Keratinocyte (primary cell): ENCODE results near the gene KCNJ15. TPM values are rescaled to one million over a fixed set of nuclear protein-coding genes. Genes with fewer than 3 reads are reported as not detected.

Source experiments
- DNase-seq: peaks from one replicate; pipeline ENCODE4 v3.0.0-alpha.2; 2011; ENCODE audit warnings: low read depth, missing footprints, low spot score
- FAIRE-seq: peaks from 2 replicates; lab custom pipeline; 2011; peaks lifted over from hg19 to GRCh38; lab: Jason Lieb, UNC
- H2AFZ ChIP-seq: 2 replicates; pipeline ENCODE4 v1.6.0; 2012; ENCODE audit warnings: low read length, control low read depth, inconsistent platforms; ENCODE audit not compliant: control insufficient read depth
- H3K27ac ChIP-seq: 2 replicates; pipeline ENCODE4 v1.5.1; 2011; ENCODE audit warnings: low read length; ENCODE audit not compliant: control insufficient read depth, insufficient read depth
- H3K27me3 ChIP-seq: 3 replicates; pipeline ENCODE4 v1.6.0; 2011; ENCODE audit warnings: low read length; ENCODE audit not compliant: control insufficient read depth, insufficient read depth; ENCODE audit errors: extremely low read depth
- H3K36me3 ChIP-seq, 2 experiments: 2 replicates in 1 of 2; 3 replicates in 1 of 2; pipeline ENCODE4 v1.5.1; 2011; ENCODE audit warnings: low read length in 2 of 2, mild to moderate bottlenecking in 1 of 2; ENCODE audit not compliant: control insufficient read depth in 2 of 2, insufficient read depth in 2 of 2; ENCODE audit errors: extremely low read depth in 1 of 2
- H3K4me1 ChIP-seq: 3 replicates; pipeline ENCODE4 v1.5.1; 2011; ENCODE audit warnings: low read length; ENCODE audit not compliant: control insufficient read depth, insufficient read depth; ENCODE audit errors: extremely low read depth
- H3K4me2 ChIP-seq: 3 replicates; pipeline ENCODE4 v1.6.0; 2011; ENCODE audit warnings: low read depth, low read length; ENCODE audit not compliant: control insufficient read depth, insufficient read depth; ENCODE audit errors: extremely low read depth
- H3K4me3 ChIP-seq, 3 experiments: fragments of 200-600 bp in 1 of 3; sonication (generic) in 1 of 3; 2 replicates in 2 of 3; 3 replicates in 1 of 3; pipeline ENCODE4 v1.5.1; 2011 to 2016; ENCODE audit warnings: low read length in 3 of 3, mild to moderate bottlenecking in 3 of 3, control low read depth in 2 of 3, inconsistent platforms in 1 of 3, low read depth in 1 of 3, mixed read lengths in 1 of 3, mixed run types in 1 of 3, moderate library complexity in 1 of 3; ENCODE audit not compliant: control insufficient read depth in 2 of 3, insufficient read depth in 2 of 3; ENCODE audit errors: extremely low read depth in 1 of 3
- H3K79me2 ChIP-seq: 2 replicates; pipeline ENCODE4 v1.6.0; 2012; ENCODE audit warnings: low read length; ENCODE audit not compliant: control insufficient read depth, insufficient read depth
- H3K9ac ChIP-seq: 3 replicates; pipeline ENCODE4 v1.6.0; 2011; ENCODE audit warnings: low read length; ENCODE audit not compliant: control insufficient read depth, insufficient read depth; ENCODE audit errors: extremely low read depth
- H3K9me1 ChIP-seq: 3 replicates; pipeline ENCODE4 v1.6.0; 2011; ENCODE audit warnings: low read length; ENCODE audit not compliant: control insufficient read depth, insufficient read depth; ENCODE audit errors: extremely low read depth
- H3K9me3 ChIP-seq: 2 replicates; pipeline ENCODE4 v1.5.1; 2012; ENCODE audit warnings: low read depth, low read length; ENCODE audit not compliant: control insufficient read depth
- H4K20me1 ChIP-seq: 3 replicates; pipeline ENCODE4 v1.6.0; 2011; ENCODE audit warnings: low read length; ENCODE audit not compliant: control insufficient read depth, insufficient read depth; ENCODE audit errors: extremely low read depth
- CTCF ChIP-seq, 3 experiments: IDR thresholded peaks in 1 of 3; conservative IDR thresholded peaks in 1 of 3; optimal IDR thresholded peaks in 1 of 3; 2 replicates in 2 of 3; 3 replicates in 1 of 3; pipeline versions ENCODE3 to v1.5.1; 2011; ENCODE audit warnings: low read length in 3 of 3, mild to moderate bottlenecking in 3 of 3, moderate library complexity in 2 of 3, control low read depth in 1 of 3, inconsistent platforms in 1 of 3; ENCODE audit not compliant: insufficient read depth in 2 of 3; ENCODE audit errors: extremely low read depth in 1 of 3
- EZH2 ChIP-seq: IDR thresholded peaks from one replicate; pipeline ENCODE4 v1.6.1; 2012; ENCODE audit warnings: inconsistent platforms, mild to moderate bottlenecking, low read length, moderate library complexity
- dilution Hi-C: fragments of 300-500 bp; cut with MboI; formaldehyde crosslinking; loops from one replicate; pipeline ENCODE4 v1.7.0; 2020; ENCODE audit warnings: low sequenced_read_pairs; ENCODE audit not compliant: extremely low pct_ligation_motif_present
- polyA plus RNA-seq, 5 experiments: library from polyadenylated mRNA; depleted of rRNA in 3 of 5; stranded (reverse) in 3 of 5; stranded (forward) in 1 of 5; unstranded in 1 of 5; fragments of >200 nt; gene quantifications; 1 replicate in 1 of 5; 2 replicates in 3 of 5; 3 replicates in 1 of 5; pipeline versions ENCODE4 v1.2.1 to v1.2.3, GENCODE V29; 2011 to 2012; ENCODE audit warnings: missing spikeins in 2 of 5, low read depth in 1 of 5, low replicate concordance in 1 of 5

Gene KCNJ15
- polyA plus RNA-seq, 1 donor (not counting 4 experiments of a cell fraction or from before 2014, with no cell fraction given) = 76.3 TPM

GRCh38 chr21:38346286-38346685 is 89.5 kb downstream of the KCNJ15 start:
- dilution Hi-C loops = no loop called here
- Histone ChIP-seq H3K9me3 (no peaks in the 10 kb centered on the region), H3K27me3 (no peaks in the 10 kb centered on the region), H3K4me1 (peaks cover 4% of the 10 kb centered on the region), H3K9me1 (no peaks in the 10 kb centered on the region), H3K4me2 (no peak overlapping the region), H3K36me3 (no peaks in the 10 kb centered on the region), H3K27ac (no peak overlapping the region), H3K9ac (no peak overlapping the region), H4K20me1 (no peaks in the 10 kb centered on the region), H3K4me3 (no peak overlapping the region), H2AFZ (peak overlapping the region; percentile 82), H3K79me2 (no peaks in the 10 kb centered on the region)
- TF ChIP-seq CTCF (optimal IDR thresholded peaks at IDR 0.05 in 1 of 3, IDR thresholded peaks at IDR 0.05 in 1 of 3, conservative IDR thresholded peaks at IDR 0.05 in 1 of 3; ENCODE audit: extremely low read depth in 1 of 3, insufficient read depth in 2 of 3, low read length in 3 of 3) (no peak), EZH2 (no peak)
- peak; percentile 68 for FAIRE-seq
- DNase-seq = no peak

GRCh38 chr21:38349111-38349746 is 92.4 kb downstream of the KCNJ15 start:
- dilution Hi-C loops = no loop called here

More at GRCh38 chr21:38349111-38349746, 92.4 kb downstream of the KCNJ15 start:
- no peak overlapping the region for H3K27ac ChIP-seq
- no peak for FAIRE-seq
- no peaks in the 10 kb centered on the region for H4K20me1 ChIP-seq
- H3K9me1 ChIP-seq = no peaks in the 10 kb centered on the region
- no peak overlapping the region for H3K4me3 ChIP-seq
- DNase-seq = no peak
- no peak overlapping the region for H3K9ac ChIP-seq
- H3K4me1 ChIP-seq = peaks cover 16% of the 10 kb centered on the region
- H3K9me3 ChIP-seq = no peaks in the 10 kb centered on the region
- no peak overlapping the region for H3K4me2 ChIP-seq
- no peak for TF ChIP-seq EZH2
- TF ChIP-seq CTCF (optimal IDR thresholded peaks at IDR 0.05 in 1 of 3, IDR thresholded peaks at IDR 0.05 in 1 of 3, conservative IDR thresholded peaks at IDR 0.05 in 1 of 3; ENCODE audit: extremely low read depth in 1 of 3, insufficient read depth in 2 of 3, low read length in 3 of 3) = no peak
- H3K79me2 ChIP-seq = no peaks in the 10 kb centered on the region
- no peak overlapping the region for H2AFZ ChIP-seq
- no peaks in the 10 kb centered on the region for H3K27me3 ChIP-seq
- H3K36me3 ChIP-seq = no peaks in the 10 kb centered on the region
